IMR-90 (cell line): ENCODE results near the gene CYP1A2. TPM values are rescaled to one million over a fixed set of nuclear protein-coding genes. Genes with fewer than 3 reads are reported as not detected.

Source experiments
- ATAC-seq: fragments of 200-7000 bp; cut with Tn5 transposase; 2 replicates; pipeline ENCODE4 v1.9.1; 2020; ENCODE audit warnings: low read depth, mild to moderate bottlenecking, moderate library complexity
- BruUV-seq: library from RNA; stranded (reverse); fragments of 400-500 nt; replicated peaks from 2 replicates; lab custom pipeline; 2021; lab: Mats Ljungman, UMichigan
- CTCF ChIA-PET: fragments of 300-600 bp; formaldehyde crosslinking; extraction: SDS; loops from one replicate; lab custom pipeline; 2021; ENCODE audit warnings: antibody characterized with exemption; lab: Yijun Ruan, JAX
- POLR2A ChIA-PET: fragments of 300-600 bp; sonication (Branson Sonifier 250); formaldehyde crosslinking; loops from one replicate; lab custom pipeline; 2022; ENCODE audit warnings: antibody characterized with exemption; ENCODE audit not compliant: unreplicated experiment; lab: Charles Lee
- DNase-seq: peaks from one replicate; pipeline ENCODE4 v3.0.0; 2013
- H2AFZ ChIP-seq: replicated peaks from 2 replicates; pipeline ENCODE3; 2013; ENCODE audit warnings: low read length, mild to moderate bottlenecking; ENCODE audit not compliant: poor library complexity
- H2AK5ac ChIP-seq: 2 replicates; pipeline ENCODE4 v1.6.1; 2013; ENCODE audit warnings: low read depth, low read length, inconsistent platforms
- H2AK9ac ChIP-seq: replicated peaks from 2 replicates; pipeline ENCODE3; 2013; ENCODE audit warnings: mild to moderate bottlenecking, low read depth, low read length, moderate library complexity; ENCODE audit not compliant: poor library complexity
- H2BK120ac ChIP-seq: 2 replicates; pipeline ENCODE4 v1.6.1; 2013; ENCODE audit warnings: low read depth, low read length, inconsistent platforms
- H2BK15ac ChIP-seq: 3 replicates; pipeline ENCODE4 v1.6.1; 2013; ENCODE audit warnings: low read depth, low read length, inconsistent platforms
- H2BK20ac ChIP-seq: 2 replicates; pipeline ENCODE4 v1.6.1; 2013; ENCODE audit warnings: low read depth, mild to moderate bottlenecking, inconsistent platforms, low read length, moderate library complexity
- H2BK5ac ChIP-seq: 2 replicates; pipeline ENCODE4 v1.6.1; 2013; ENCODE audit warnings: mild to moderate bottlenecking, low read depth, low read length, inconsistent platforms; ENCODE audit not compliant: poor library complexity, severe bottlenecking
- H3K14ac ChIP-seq: replicated peaks from 2 replicates; pipeline ENCODE4 v1.6.1; 2013; ENCODE audit warnings: low read depth, low read length, inconsistent platforms
- H3K18ac ChIP-seq: 2 replicates; pipeline ENCODE4 v1.6.1; 2013; ENCODE audit warnings: low read depth, low read length, control low read depth
- H3K23ac ChIP-seq: 2 replicates; pipeline ENCODE4 v1.6.1; 2013; ENCODE audit warnings: low read depth, low read length, inconsistent platforms
- H3K27ac ChIP-seq: 2 replicates; pipeline ENCODE4 v1.5.1; 2013; ENCODE audit warnings: mild to moderate bottlenecking, control low read depth, low read length; ENCODE audit not compliant: insufficient read depth
- H3K27me3 ChIP-seq: 2 replicates; pipeline ENCODE4 v1.6.1; 2013; ENCODE audit warnings: low read length; ENCODE audit not compliant: control insufficient read depth, insufficient read depth
- H3K36me3 ChIP-seq: 2 replicates; pipeline ENCODE4 v1.6.1; 2013; ENCODE audit warnings: low read length, mixed read lengths; ENCODE audit not compliant: control insufficient read depth, insufficient read depth
- H3K4ac ChIP-seq: 2 replicates; pipeline ENCODE4 v1.6.1; 2013; ENCODE audit warnings: low read depth, low read length, inconsistent platforms
- H3K4me1 ChIP-seq: 2 replicates; pipeline ENCODE4 v1.6.1; 2013; ENCODE audit warnings: low read length, mixed read lengths; ENCODE audit not compliant: control insufficient read depth, insufficient read depth
- H3K4me2 ChIP-seq: 2 replicates; pipeline ENCODE4 v1.6.1; 2013; ENCODE audit warnings: low read depth, mild to moderate bottlenecking, control low read depth, low read length, moderate library complexity
- H3K4me3 ChIP-seq: 2 replicates; pipeline ENCODE4 v1.5.1; 2013; ENCODE audit warnings: low read depth, mild to moderate bottlenecking, control low read depth, low read length, moderate library complexity; ENCODE audit not compliant: insufficient read depth
- H3K56ac ChIP-seq: 2 replicates; pipeline ENCODE4 v1.6.1; 2013; ENCODE audit warnings: low read length, inconsistent platforms; ENCODE audit not compliant: insufficient read depth; ENCODE audit errors: extremely low read depth
- H3K79me1 ChIP-seq, 2 experiments: 2 replicates each; pipeline ENCODE4 v1.6.1; 2013; ENCODE audit warnings: low read length in 2 of 2, inconsistent platforms in 1 of 2, low read depth in 1 of 2
- H3K9ac ChIP-seq: 2 replicates; pipeline ENCODE4 v1.6.1; 2013; ENCODE audit warnings: low read depth, low read length, control low read depth
- H3K9me1 ChIP-seq: 2 replicates; pipeline ENCODE4 v1.6.1; 2013; ENCODE audit warnings: low read length, inconsistent platforms; ENCODE audit not compliant: insufficient read depth
- H3K9me3 ChIP-seq: 2 replicates; pipeline ENCODE4 v1.6.1; 2013; ENCODE audit warnings: low read length; ENCODE audit not compliant: control insufficient read depth, insufficient read depth
- H4K20me1 ChIP-seq: 2 replicates; pipeline ENCODE4 v1.6.1; 2013; ENCODE audit warnings: low read length, inconsistent platforms; ENCODE audit not compliant: insufficient read depth
- H4K5ac ChIP-seq: 2 replicates; pipeline ENCODE4 v1.6.1; 2013; ENCODE audit warnings: mild to moderate bottlenecking, low read depth, low read length, control low read depth
- H4K8ac ChIP-seq, 2 experiments: 2 replicates each; pipeline ENCODE4 v1.6.1; 2013; ENCODE audit warnings: low read depth in 2 of 2, low read length in 2 of 2, control low read depth in 1 of 2, inconsistent platforms in 1 of 2
- H4K91ac ChIP-seq: 2 replicates; pipeline ENCODE4 v1.6.1; 2013; ENCODE audit warnings: low read depth, low read length, inconsistent platforms; ENCODE audit not compliant: insufficient read depth
- BHLHE40 ChIP-seq: fragments of 150-350 bp; IDR thresholded peaks from 2 replicates; pipeline ENCODE4 v1.6.1; 2016; ENCODE audit warnings: mild to moderate bottlenecking, low read depth, low read length
- FOS ChIP-seq: fragments of 150-350 bp; IDR thresholded peaks from 2 replicates; pipeline ENCODE4 v1.6.1; 2016; ENCODE audit warnings: low read depth, low read length
- MAFK ChIP-seq: IDR thresholded peaks from 2 replicates; pipeline ENCODE4 v1.6.1; 2012; ENCODE audit warnings: low read depth, low read length, improper control_type of control experiment
- MAZ ChIP-seq: IDR thresholded peaks from 2 replicates; pipeline ENCODE4 v1.6.1; 2012; ENCODE audit warnings: low read depth, mild to moderate bottlenecking, low read length, improper control_type of control experiment, moderate library complexity, borderline replicate concordance
- MXI1 ChIP-seq: IDR thresholded peaks from 2 replicates; pipeline ENCODE4 v1.6.1; 2012; ENCODE audit warnings: low read depth, mild to moderate bottlenecking, low read length, moderate library complexity, borderline replicate concordance
- NFE2L2 ChIP-seq: fragments of 150-350 bp; IDR thresholded peaks from 2 replicates; pipeline ENCODE4 v1.6.1; 2016; ENCODE audit warnings: low read depth, mild to moderate bottlenecking, low read length
- POLR2A ChIP-seq: IDR thresholded peaks from 2 replicates; pipeline ENCODE4 v1.6.1; 2012; ENCODE audit warnings: mild to moderate bottlenecking, low read depth, low read length
- RAD21 ChIP-seq: IDR thresholded peaks from 2 replicates; pipeline ENCODE4 v1.6.1; 2012; ENCODE audit warnings: low read length, improper control_type of control experiment
- RCOR1 ChIP-seq: IDR thresholded peaks from 2 replicates; pipeline ENCODE4 v1.6.1; 2012; ENCODE audit warnings: mild to moderate bottlenecking, low read length, improper control_type of control experiment; ENCODE audit not compliant: insufficient replicate concordance
- RFX5 ChIP-seq: IDR thresholded peaks from 2 replicates; pipeline ENCODE4 v1.8.0; 2012; ENCODE audit warnings: low read depth, mild to moderate bottlenecking, low read length, moderate library complexity
- whole genome bisulfite sequencing, 2 experiments: methylation state at CpG; one replicate each; pipeline versions ENCODE4 v1.1.5 to v1.1.7; 2013; ENCODE audit warnings: missing lambda C conversion rate in 2 of 2; ENCODE audit not compliant: insufficient read length in 1 of 2; ENCODE audit errors: extremely low coverage in 2 of 2; 5-methylcytosine and 5-hydroxymethylcytosine counted together
- dilution Hi-C: fragments of 300-500 bp; cut with HindIII; formaldehyde crosslinking; loops from one replicate; pipeline ENCODE4 v1.14.3; 2018; ENCODE audit warnings: low sequenced_read_pairs; ENCODE audit not compliant: unreplicated experiment
- in situ Hi-C: fragments of 300-500 bp; cut with MboI; formaldehyde crosslinking; loops from 3 replicates; pipeline ENCODE4 v1.14.3; 2019; ENCODE audit warnings: low sequenced_read_pairs, inconsistent platforms, mixed read lengths
- intact Hi-C: fragments of 100-400 bp; cut with micrococcal nuclease; formaldehyde crosslinking; loops from 2 replicates; pipeline ENCODE4 v1.10.0; 2022
- polyA plus RNA-seq, 3 experiments: library from polyadenylated mRNA; depleted of rRNA; stranded (reverse); fragments of >200 nt; gene quantifications; 2 replicates each; pipeline ENCODE4 v1.2.3, GENCODE V29; 2012; ENCODE audit warnings: low replicate concordance in 1 of 3
- total RNA-seq: library from RNA; depleted of rRNA; stranded (reverse); fragments of >200 nt; gene quantifications from 2 replicates; pipeline ENCODE4 v1.2.3, GENCODE V29; 2012
- TF ChIP-seq, protein P1 (sequence below): fragments of 150-350 bp; IDR thresholded peaks from 2 replicates; pipeline ENCODE4 v1.6.1; 2017; ENCODE audit warnings: mild to moderate bottlenecking, antibody characterized with exemption, low read length, low read depth

CYP1A2 gene
- total and polyA plus RNA-seq, 2 of the 4 experiments (the other 2 are of a cell fraction): not detected

GRCh38 chr15:74792227-74793016 is 43.8 kb downstream of the CYP1A2 start:
- no peak overlapping the region for H2BK5ac ChIP-seq
- no peak overlapping the region for H2BK15ac ChIP-seq
- H4K91ac ChIP-seq: no peak overlapping the region
- H3K4ac ChIP-seq: peak overlapping the region; percentile 13
- ChIA-PET CTCF (interaction anchor here (0.6 to 0.8 kb wide), 3 partner anchors 9 to 123 kb away, joined by 3 to 6 read pairs (median 3); no protein-coding TSS in a partner anchor), POLR2A (no interaction called here)
- no peak overlapping the region for H3K14ac ChIP-seq
- DNase-seq (no peak), ATAC-seq (no peak)
- in situ Hi-C loops (no loop called here), dilution Hi-C loops (no loop called here), intact Hi-C loops (no loop called here)
- H3K18ac ChIP-seq: no peak overlapping the region
- no peak overlapping the region for H2AK9ac ChIP-seq
- H3K27ac ChIP-seq: no peak overlapping the region
- TF ChIP-seq RFX5 (no peak), FOS (no peak), MAZ (no peak), BHLHE40 (no peak), NFE2L2 (no peak), MAFK (no peak), MXI1 (no peak), RAD21 (no peak), POLR2A (no peak), RCOR1 (no peak)
- TF ChIP-seq, protein P1, sequence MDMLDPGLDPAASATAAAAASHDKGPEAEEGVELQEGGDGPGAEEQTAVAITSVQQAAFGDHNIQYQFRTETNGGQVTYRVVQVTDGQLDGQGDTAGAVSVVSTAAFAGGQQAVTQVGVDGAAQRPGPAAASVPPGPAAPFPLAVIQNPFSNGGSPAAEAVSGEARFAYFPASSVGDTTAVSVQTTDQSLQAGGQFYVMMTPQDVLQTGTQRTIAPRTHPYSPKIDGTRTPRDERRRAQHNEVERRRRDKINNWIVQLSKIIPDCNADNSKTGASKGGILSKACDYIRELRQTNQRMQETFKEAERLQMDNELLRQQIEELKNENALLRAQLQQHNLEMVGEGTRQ: no peak
- peaks cover 36% of the 10 kb centered on the region for H3K9me1 ChIP-seq
- no peak overlapping the region for H2AK5ac ChIP-seq
- H3K9ac ChIP-seq: no peak overlapping the region
- no peaks in the 10 kb centered on the region for H3K9me3 ChIP-seq
- H3K4me2 ChIP-seq: no peak overlapping the region
- H3K79me1 ChIP-seq: peaks cover 19 to 88% of the 10 kb centered on the region in 2 experiments
- no peak overlapping the region for H4K5ac ChIP-seq
- H3K56ac ChIP-seq: no peak overlapping the region
- 62% methylated on average over 5 of the region's 12 CpGs; no CpG with 5 or more reads in 1 of the 2 experiments for WGBS, 2 experiments
- no peaks in the 10 kb centered on the region for H3K27me3 ChIP-seq
- H3K4me1 ChIP-seq: peaks cover 23% of the 10 kb centered on the region
- no peak overlapping the region for H4K8ac ChIP-seq
- H3K36me3 ChIP-seq: peaks cover 2% of the 10 kb centered on the region; the same call in 1 of the 2 replicates
- no peak overlapping the region for H2AFZ ChIP-seq
- no peak overlapping the region for H2BK20ac ChIP-seq
- H4K20me1 ChIP-seq: peaks cover 92% of the 10 kb centered on the region
- BruUV-seq: no TSS peak
- no peak overlapping the region for H2BK120ac ChIP-seq
- peak overlapping the region; percentile 71; the same call in 1 of the 2 replicates for H3K23ac ChIP-seq
- H3K4me3 ChIP-seq: no peak overlapping the region
